GM21526 (cell line): ENCODE results near the gene AKR1C1.
"Not testable (repeated sequence)": the region's sequence is repeated elsewhere in the genome, so short reads cannot be mapped to it uniquely, and the experiment has no call there.

Experiments used
- ATAC-seq: cut with Tn5 transposase; IDR thresholded peaks from one replicate; pipeline ENCODE4 v1.9.1; 2021; ENCODE audit warnings: moderate library complexity; ENCODE audit not compliant: unreplicated experiment, low FRiP score

AKR1C1 gene

GRCh38 chr10:5013385-5013784, 50.2 kb downstream of the AKR1C1 start:
- ATAC-seq = no peak

GRCh38 chr10:5014200-5014910, 51.1 kb downstream of the AKR1C1 start:
- not testable (repeated sequence) for ATAC-seq

GRCh38 chr10:5014936-5015335, 51.7 kb downstream of the AKR1C1 start:
- no peak for ATAC-seq

GRCh38 chr10:5018134-5018533, 54.9 kb downstream of the AKR1C1 start:
- ATAC-seq = no peak

GRCh38 chr10:5018671-5019277, 55.6 kb downstream of the AKR1C1 start:
- not testable (repeated sequence) for ATAC-seq

- ATAC-seq = not testable (repeated sequence)
These were observed 56.8 kb downstream of the AKR1C1 start for GRCh38 chr10:5019770-5020612.

GRCh38 chr10:5021624-5022290, 58.5 kb downstream of the AKR1C1 start:
- ATAC-seq = not testable (repeated sequence)

- ATAC-seq = no peak
These were observed 60.1 kb downstream of the AKR1C1 start for GRCh38 chr10:5023177-5023805.

GRCh38 chr10:5025461-5025881, 62.3 kb downstream of the AKR1C1 start:
- not testable (repeated sequence) for ATAC-seq

GRCh38 chr10:5030989-5031388, 67.8 kb downstream of the AKR1C1 start:
- no peak for ATAC-seq

GRCh38 chr10:5031588-5031987, 68.4 kb downstream of the AKR1C1 start:
- not testable (repeated sequence) for ATAC-seq

GRCh38 chr10:5032444-5032843, 69.2 kb downstream of the AKR1C1 start:
- ATAC-seq = not testable (repeated sequence)
